ENCODE data around the gene PRRG2. TPM values are rescaled to one million over a fixed set of nuclear protein-coding genes. Genes with fewer than 3 reads are reported as not detected.
A peak's percentile ranks its signal among the peaks of the same experiment; 100 is the strongest.

PRRG2 gene
- total RNA-seq, 2 experiments from 2014 or later = 0.52 TPM

- peak overlapping the region; percentile 98 for H3K27ac Mint-ChIP-seq
- H3K9me3 Mint-ChIP-seq = peaks cover 4% of the 10 kb centered on the region
- peak; percentile 76 for DNase-seq
- H3K36me3 Mint-ChIP-seq (ENCODE audit: low read depth) = peaks cover 47% of the 10 kb centered on the region
- peaks cover 89% of the 10 kb centered on the region for H3K4me1 Mint-ChIP-seq (ENCODE audit: low read depth)
- intact Hi-C loops (cut with micrococcal nuclease) = loop anchor here (10.0 kb wide), 1 partner anchor 224 kb away; the partner anchor contains the start of gene CD37
- H3K27me3 Mint-ChIP-seq (ENCODE audit: low read depth) = no peaks in the 10 kb centered on the region
- peak overlapping the region; percentile 84 for H3K4me3 Mint-ChIP-seq
- CTCF ChIA-PET = interaction anchor here (0.6 to 7.7 kb wide), 10 partner anchors 9 to 121 kb away, joined by 3 to 74 read pairs (median 4); partner anchors contain the start of genes NOSIP and RCN3
These were observed 22.5 kb upstream of the PRRG2 start for GRCh38 chr19:49558591-49558990.

DNA sequence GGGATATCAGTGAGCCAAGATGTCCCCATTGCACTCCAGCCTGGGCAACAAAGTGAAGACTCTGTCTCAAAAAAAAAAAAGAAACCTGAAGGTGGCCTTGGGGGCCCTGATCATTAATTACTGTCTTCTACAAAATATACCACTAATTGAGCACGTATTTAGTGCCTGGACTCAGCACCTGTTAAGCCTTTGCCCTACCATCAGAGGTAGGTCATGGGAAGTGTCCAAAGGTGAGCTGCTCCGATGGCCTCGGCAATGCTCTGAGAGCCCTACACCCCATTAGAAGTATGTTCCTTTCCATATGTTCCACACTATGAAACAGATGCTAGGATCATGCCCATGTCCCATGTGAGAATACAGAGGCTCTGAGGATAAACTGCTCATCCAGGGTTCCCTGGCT, 21.7 kb upstream of the PRRG2 start:
- CTCF ChIA-PET = interaction anchor here (0.6 to 7.7 kb wide), 8 partner anchors 10 to 120 kb away, joined by 3 to 74 read pairs (median 4); partner anchors contain the start of genes ALDH16A1, NOSIP and RCN3
- Mint-ChIP-seq H3K9me3 (no peaks in the 10 kb centered on the region), H3K27ac (peak overlapping the region; percentile 98), H3K4me3 (peak overlapping the region; percentile 84), H3K4me1 (ENCODE audit: low read depth) (peaks cover 88% of the 10 kb centered on the region), H3K27me3 (ENCODE audit: low read depth) (no peaks in the 10 kb centered on the region), H3K36me3 (ENCODE audit: low read depth) (peaks cover 46% of the 10 kb centered on the region)
- no peak for DNase-seq
- intact Hi-C loops (cut with micrococcal nuclease) = loop anchor here (10.0 kb wide), 1 partner anchor 225 kb away; the partner anchor contains the start of gene CD37

DNA sequence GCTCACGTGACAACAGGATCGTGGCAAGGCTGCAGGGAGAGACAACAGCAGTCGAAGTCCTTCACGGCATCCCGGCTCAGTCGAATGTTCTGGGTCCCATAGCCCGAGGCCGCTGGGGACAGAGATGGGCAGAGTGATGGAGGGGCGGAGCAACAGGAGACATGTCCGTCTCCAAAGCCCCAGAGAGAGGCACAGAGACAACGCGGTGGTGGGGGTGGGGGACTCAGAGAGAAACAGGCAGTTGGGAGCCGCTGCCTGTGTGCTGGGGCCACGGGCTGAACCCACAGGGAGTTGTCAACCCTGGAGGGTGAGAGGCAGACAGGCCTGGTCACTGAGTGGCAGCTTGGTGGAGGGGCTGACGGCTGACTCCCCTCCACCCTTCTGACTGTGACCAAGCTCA, 21.2 kb upstream of the PRRG2 start:
- H3K4me1 Mint-ChIP-seq (ENCODE audit: low read depth) = peaks cover 88% of the 10 kb centered on the region
- no peaks in the 10 kb centered on the region for H3K9me3 Mint-ChIP-seq
- H3K36me3 Mint-ChIP-seq (ENCODE audit: low read depth) = peaks cover 46% of the 10 kb centered on the region
- CTCF ChIA-PET = interaction anchor here (0.7 to 7.7 kb wide), 6 partner anchors 11 to 107 kb away, joined by 3 to 74 read pairs (median 18); partner anchors contain the start of gene ALDH16A1
- peak; percentile 55 for DNase-seq
- peak overlapping the region; percentile 84 for H3K4me3 Mint-ChIP-seq
- no peaks in the 10 kb centered on the region for H3K27me3 Mint-ChIP-seq (ENCODE audit: low read depth)
- H3K27ac Mint-ChIP-seq = peak overlapping the region; percentile 98
- intact Hi-C loops (cut with micrococcal nuclease) = loop anchor here (2.0 to 10.0 kb wide), 2 partner anchors 31 to 225 kb away; partner anchors contain the start of genes CD37 and PRR12

GRCh38 chr19:49560358-49560900, 20.7 kb upstream of the PRRG2 start:
- Mint-ChIP-seq H3K36me3 (ENCODE audit: low read depth) (peaks cover 41% of the 10 kb centered on the region), H3K4me1 (ENCODE audit: low read depth) (peaks cover 87% of the 10 kb centered on the region), H3K27me3 (ENCODE audit: low read depth) (no peaks in the 10 kb centered on the region), H3K27ac (peak overlapping the region; percentile 98), H3K9me3 (no peaks in the 10 kb centered on the region), H3K4me3 (peak overlapping the region; percentile 84)
- CTCF ChIA-PET = interaction anchor here (0.7 to 7.7 kb wide), 11 partner anchors 8 to 92 kb away, joined by 3 to 74 read pairs (median 9); partner anchors contain the start of gene NOSIP
- intact Hi-C loops (cut with micrococcal nuclease) = loop anchor here (2.0 kb wide), 1 partner anchor 30 kb away; the partner anchor contains the start of gene PRR12
- DNase-seq = peak; percentile 71

GRCh38 chr19:49564616-49565045, 16.5 kb upstream of the PRRG2 start:
- intact Hi-C loops (cut with micrococcal nuclease) = loop anchor here (1.0 kb wide), 1 partner anchor 10 kb away; no protein-coding TSS in a partner anchor
- peaks cover 19% of the 10 kb centered on the region for H3K36me3 Mint-ChIP-seq (ENCODE audit: low read depth)
- H3K9me3 Mint-ChIP-seq = no peaks in the 10 kb centered on the region
- H3K27me3 Mint-ChIP-seq (ENCODE audit: low read depth) = no peaks in the 10 kb centered on the region
- peak overlapping the region; percentile 98 for H3K27ac Mint-ChIP-seq
- CTCF ChIA-PET = interaction anchor here (0.5 to 2.2 kb wide), 5 partner anchors 11 to 93 kb away, joined by 3 to 10 read pairs (median 4); no protein-coding TSS in a partner anchor
- H3K4me1 Mint-ChIP-seq (ENCODE audit: low read depth) = peaks cover 81% of the 10 kb centered on the region
- peak; percentile 80 for DNase-seq
- peak overlapping the region; percentile 5 for H3K4me3 Mint-ChIP-seq

GRCh38 chr19:49565261-49565660, 15.9 kb upstream of the PRRG2 start:
- intact Hi-C loops (cut with micrococcal nuclease) = no loop called here
- CTCF ChIA-PET = interaction anchor here (0.5 to 2.2 kb wide), 7 partner anchors 11 to 116 kb away, joined by 3 to 10 read pairs (median 5); no protein-coding TSS in a partner anchor
- no peaks in the 10 kb centered on the region for H3K9me3 Mint-ChIP-seq
- DNase-seq = no peak
- H3K27me3 Mint-ChIP-seq (ENCODE audit: low read depth) = no peaks in the 10 kb centered on the region
- H3K27ac Mint-ChIP-seq = peak overlapping the region; percentile 98
- H3K4me3 Mint-ChIP-seq = no peak overlapping the region
- peaks cover 14% of the 10 kb centered on the region for H3K36me3 Mint-ChIP-seq (ENCODE audit: low read depth)
- peaks cover 81% of the 10 kb centered on the region for H3K4me1 Mint-ChIP-seq (ENCODE audit: low read depth)

GRCh38 chr19:49566302-49566701, 14.8 kb upstream of the PRRG2 start:
- H3K4me3 Mint-ChIP-seq = no peak overlapping the region
- intact Hi-C loops (cut with micrococcal nuclease) = no loop called here
- H3K27me3 Mint-ChIP-seq (ENCODE audit: low read depth) = no peaks in the 10 kb centered on the region
- no peaks in the 10 kb centered on the region for H3K9me3 Mint-ChIP-seq
- no peak overlapping the region for H3K27ac Mint-ChIP-seq
- CTCF ChIA-PET = interaction anchor here (0.7 to 2.4 kb wide), 9 partner anchors 12 to 176 kb away, joined by 3 to 16 read pairs (median 5); no protein-coding TSS in a partner anchor
- no peak for DNase-seq
- peaks cover 79% of the 10 kb centered on the region for H3K4me1 Mint-ChIP-seq (ENCODE audit: low read depth)
- peaks cover 13% of the 10 kb centered on the region for H3K36me3 Mint-ChIP-seq (ENCODE audit: low read depth)

- H3K36me3 Mint-ChIP-seq (ENCODE audit: low read depth) = peaks cover 13% of the 10 kb centered on the region
- H3K9me3 Mint-ChIP-seq = no peaks in the 10 kb centered on the region
- peaks cover 70% of the 10 kb centered on the region for H3K4me1 Mint-ChIP-seq (ENCODE audit: low read depth)
- peak; percentile 67 for DNase-seq
- intact Hi-C loops (cut with micrococcal nuclease) = loop anchor here (1.0 kb wide), 1 partner anchor 14 kb away; no protein-coding TSS in a partner anchor
- no peak overlapping the region for H3K4me3 Mint-ChIP-seq
- peak overlapping the region; percentile 67 for H3K27ac Mint-ChIP-seq
- CTCF ChIA-PET = interaction anchor here (1.2 to 4.5 kb wide), 3 partner anchors 12 to 47 kb away, joined by 4 to 30 read pairs (median 16); partner anchors contain the start of genes NOSIP and PRRG2
- H3K27me3 Mint-ChIP-seq (ENCODE audit: low read depth) = no peaks in the 10 kb centered on the region
These were observed 13.2 kb upstream of the PRRG2 start for GRCh38 chr19:49567861-49568441.

GRCh38 chr19:49570138-49570856, 10.8 kb upstream of the PRRG2 start:
- H3K9me3 Mint-ChIP-seq = no peaks in the 10 kb centered on the region
- no peaks in the 10 kb centered on the region for H3K27me3 Mint-ChIP-seq (ENCODE audit: low read depth)
- peak; percentile 88 for DNase-seq
- no peak overlapping the region for H3K4me3 Mint-ChIP-seq
- CTCF ChIA-PET = interaction anchor here (0.6 to 6.7 kb wide), 18 partner anchors 9 to 108 kb away, joined by 3 to 101 read pairs (median 8); partner anchors contain the start of genes FLT3LG, NOSIP, PRRG2 and RCN3
- H3K27ac Mint-ChIP-seq = peak overlapping the region; percentile 0
- peaks cover 53% of the 10 kb centered on the region for H3K4me1 Mint-ChIP-seq (ENCODE audit: low read depth)
- intact Hi-C loops (cut with micrococcal nuclease) = loop anchor here (1.0 to 5.0 kb wide), 5 partner anchors 23 to 110 kb away; partner anchors contain the start of gene FLT3LG
- H3K36me3 Mint-ChIP-seq (ENCODE audit: low read depth) = peaks cover 5% of the 10 kb centered on the region

DNA sequence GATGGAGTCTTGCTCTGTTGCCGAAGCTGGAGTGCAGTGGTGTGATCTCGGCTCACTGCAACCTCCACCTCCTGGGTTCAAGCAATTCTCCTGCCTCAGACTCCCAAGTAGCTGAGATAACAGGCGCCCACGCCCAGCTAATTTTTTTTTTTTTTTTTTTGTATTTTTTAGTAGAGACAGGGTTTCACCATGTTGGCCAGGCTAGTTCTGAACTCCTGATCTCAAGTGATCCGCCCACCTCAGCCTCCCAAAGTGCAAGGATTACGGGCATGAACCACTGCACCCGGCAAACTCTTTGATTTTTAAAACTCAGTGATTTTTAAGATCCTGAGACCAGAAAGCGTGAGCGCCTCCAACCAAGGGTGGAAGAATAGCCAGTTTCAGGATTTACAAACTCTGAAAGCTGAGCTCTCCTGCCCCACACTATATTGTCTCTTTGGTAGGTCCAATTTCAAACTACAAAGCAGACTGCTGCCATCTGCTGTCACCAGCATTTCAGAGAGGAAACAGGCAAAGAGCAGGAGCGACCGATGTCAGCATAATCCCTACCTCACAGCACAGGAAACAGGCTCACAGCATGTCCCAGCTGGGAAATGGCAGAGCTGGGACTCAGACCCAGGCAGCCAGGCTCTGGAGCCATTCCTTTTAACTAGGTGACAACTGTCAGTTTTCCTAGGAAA, 10.0 kb upstream of the PRRG2 start:
- Mint-ChIP-seq H3K27ac (peak overlapping the region; percentile 29), H3K4me1 (ENCODE audit: low read depth) (peaks cover 46% of the 10 kb centered on the region), H3K4me3 (no peak overlapping the region), H3K36me3 (ENCODE audit: low read depth) (peaks cover 5% of the 10 kb centered on the region), H3K9me3 (no peaks in the 10 kb centered on the region), H3K27me3 (ENCODE audit: low read depth) (no peaks in the 10 kb centered on the region)
- DNase-seq = peak; percentile 69
- intact Hi-C loops (cut with micrococcal nuclease) = loop anchor here (1.0 to 5.0 kb wide), 5 partner anchors 24 to 109 kb away; partner anchors contain the start of gene FLT3LG
- CTCF ChIA-PET = interaction anchor here (0.7 to 6.7 kb wide), 17 partner anchors 8 to 108 kb away, joined by 3 to 101 read pairs (median 6); partner anchors contain the start of genes NOSIP, PRRG2, RCN3 and RPS11

- intact Hi-C loops (cut with micrococcal nuclease) = loop anchor here (5.0 kb wide), 1 partner anchor 36 kb away; no protein-coding TSS in a partner anchor
- DNase-seq = no peak
- peaks cover 45% of the 10 kb centered on the region for H3K4me1 Mint-ChIP-seq (ENCODE audit: low read depth)
- H3K9me3 Mint-ChIP-seq = no peaks in the 10 kb centered on the region
- peaks cover 5% of the 10 kb centered on the region for H3K36me3 Mint-ChIP-seq (ENCODE audit: low read depth)
- H3K27ac Mint-ChIP-seq = peak overlapping the region; percentile 56
- CTCF ChIA-PET = interaction anchor here (0.6 to 6.7 kb wide), 3 partner anchors 13 to 26 kb away, joined by 3 to 101 read pairs (median 74); no protein-coding TSS in a partner anchor
- no peak overlapping the region for H3K4me3 Mint-ChIP-seq
- no peaks in the 10 kb centered on the region for H3K27me3 Mint-ChIP-seq (ENCODE audit: low read depth)
These were observed 8.1 kb upstream of the PRRG2 start for GRCh38 chr19:49573009-49573408.

Data from activated naive CD4-positive, alpha-beta T cell treated with anti-CD3 and anti-CD28 coated beads for 36 hours (primary cell).